Measurements from ENCODE around the gene MCC.

Gene MCC

GRCh38 chr5:113302120-113302519 lies 186.1 kb downstream of the MCC start:
- no peak for DNase-seq

DNA sequence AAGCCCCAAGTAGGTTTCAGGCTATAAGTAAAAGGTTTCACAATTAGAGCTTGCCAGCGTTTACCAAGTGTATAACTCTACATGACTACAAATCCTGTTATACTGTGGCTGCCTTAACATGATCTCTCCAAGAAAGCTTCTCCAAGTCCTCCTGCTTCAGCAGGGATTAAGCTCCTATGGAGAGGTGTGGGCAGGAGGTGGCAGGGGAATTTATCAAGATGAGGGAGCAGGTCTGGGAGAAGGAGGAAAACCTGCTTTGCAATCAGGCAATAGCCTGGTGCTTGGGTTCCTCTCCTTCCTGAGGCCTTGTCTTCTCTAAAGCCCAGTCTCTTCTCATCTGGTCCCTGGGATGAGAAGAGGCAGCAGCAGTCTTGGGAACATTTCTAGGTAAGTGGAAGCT lies 188.7 kb downstream of the MCC start:
- no peak for DNase-seq

GRCh38 chr5:113296676-113297075 lies 191.6 kb downstream of the MCC start:
- no peak for DNase-seq

GRCh38 chr5:113295111-113295539 lies 193.1 kb downstream of the MCC start:
- no peak for DNase-seq

DNA sequence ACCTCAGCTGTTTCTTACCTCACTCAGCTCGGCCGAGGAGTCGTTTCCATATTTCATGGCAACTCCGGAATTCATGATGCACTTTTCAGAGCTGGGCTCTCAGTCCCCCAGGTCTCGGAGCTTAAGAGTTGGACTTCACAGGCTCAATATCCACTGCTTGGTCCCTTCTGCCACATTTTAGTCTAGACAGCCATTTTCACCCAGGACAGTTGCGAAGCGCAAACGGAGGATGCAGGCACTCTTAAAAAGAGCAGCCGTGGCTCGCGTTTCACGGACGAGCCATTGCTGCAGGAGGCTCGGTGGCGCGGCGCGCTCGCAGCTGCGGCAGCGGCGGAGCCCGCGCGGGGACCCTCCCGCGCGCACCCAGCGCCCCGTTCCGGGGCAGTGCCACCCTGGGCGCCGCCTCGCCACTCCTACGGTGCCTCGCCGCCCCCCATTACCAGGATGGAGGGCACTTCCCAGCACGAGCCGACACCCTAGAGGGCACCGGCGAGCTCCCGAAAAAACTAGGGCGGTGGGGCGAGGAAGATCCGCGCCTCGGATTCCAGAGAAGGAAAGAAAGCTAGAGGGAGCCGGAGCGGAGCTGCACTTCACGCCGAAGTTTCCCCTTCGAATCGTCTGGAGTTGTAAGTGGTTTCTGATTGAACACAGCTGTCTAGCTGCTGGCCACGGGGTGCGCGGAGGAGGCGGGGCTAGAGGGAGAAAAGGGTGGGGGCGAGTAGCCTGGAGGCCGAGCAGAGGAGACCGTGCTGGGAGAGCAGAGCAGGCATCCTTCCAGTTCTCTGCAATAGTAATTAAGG lies 193.7 kb downstream of the MCC start:
- no peak for DNase-seq

GRCh38 chr5:113293975-113294310 lies 194.3 kb downstream of the MCC start:
- DNase-seq, result no peak

DNA sequence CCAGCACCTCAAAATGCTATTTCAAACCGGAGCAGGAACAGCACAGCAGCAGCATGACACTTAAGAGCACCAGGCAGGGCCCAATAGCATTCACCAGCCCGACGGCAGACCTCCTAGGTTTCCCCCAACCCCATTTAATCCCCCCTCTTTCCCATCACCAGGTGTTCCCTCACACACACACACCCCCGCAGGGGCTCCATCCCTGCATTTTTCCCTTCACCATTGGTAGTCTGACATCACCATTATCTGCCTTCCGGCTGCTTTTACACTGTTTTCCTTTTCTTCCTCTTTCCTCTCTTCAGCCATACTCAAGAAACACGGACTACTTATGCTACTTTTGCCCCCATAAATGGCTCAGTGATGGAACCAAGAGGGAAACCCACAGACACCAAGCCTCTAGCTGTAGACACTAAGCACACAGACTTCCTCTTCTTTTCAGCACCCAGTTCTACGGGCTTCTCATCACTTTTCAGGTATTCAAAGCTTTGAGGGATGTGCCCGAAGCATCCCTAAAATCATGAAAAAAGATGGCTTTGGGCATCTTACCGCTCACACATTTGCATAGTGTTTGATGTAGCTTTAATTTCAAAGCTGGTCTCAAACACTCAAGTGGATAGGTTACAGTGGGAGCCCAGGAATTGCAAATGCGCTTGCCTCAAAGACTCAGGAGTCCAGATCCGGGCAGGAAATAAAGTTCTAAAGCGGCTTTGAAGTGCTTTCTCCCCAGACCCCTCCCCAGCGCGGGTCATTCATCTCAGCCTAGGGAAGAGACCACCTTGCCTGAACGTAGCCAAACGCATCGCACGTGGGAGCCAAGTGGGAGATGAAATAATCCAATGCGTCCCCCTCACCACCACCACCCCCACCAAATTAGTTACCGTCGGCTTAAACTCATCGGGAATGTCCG lies 194.9 kb downstream of the MCC start:
- DNase-seq, result no peak

GRCh38 chr5:113292462-113292861 lies 195.8 kb downstream of the MCC start:
- no peak for DNase-seq

DNA sequence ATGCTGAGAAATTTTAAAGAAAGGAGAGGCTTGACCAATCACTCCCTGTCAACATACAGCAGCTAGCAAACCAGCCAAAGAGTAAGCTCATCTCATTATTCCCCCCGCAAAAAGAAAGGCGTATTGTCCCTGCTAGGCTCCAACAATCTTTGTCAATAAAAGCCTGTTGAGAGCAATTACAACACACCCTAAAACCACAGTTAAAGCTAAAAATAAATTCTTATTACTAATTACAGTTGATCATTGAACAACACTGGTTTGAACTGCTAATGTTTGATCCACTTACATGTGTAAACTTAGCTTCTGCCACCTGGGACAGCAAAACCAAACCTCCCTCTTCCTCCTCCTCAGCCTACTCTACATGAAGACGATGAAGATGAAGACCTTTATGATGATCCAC lies 204.7 kb downstream of the MCC start:
- no peak for DNase-seq

- no peak for DNase-seq
Observed at GRCh38 chr5:113282472-113282871, 205.8 kb downstream of the MCC start.

DNA sequence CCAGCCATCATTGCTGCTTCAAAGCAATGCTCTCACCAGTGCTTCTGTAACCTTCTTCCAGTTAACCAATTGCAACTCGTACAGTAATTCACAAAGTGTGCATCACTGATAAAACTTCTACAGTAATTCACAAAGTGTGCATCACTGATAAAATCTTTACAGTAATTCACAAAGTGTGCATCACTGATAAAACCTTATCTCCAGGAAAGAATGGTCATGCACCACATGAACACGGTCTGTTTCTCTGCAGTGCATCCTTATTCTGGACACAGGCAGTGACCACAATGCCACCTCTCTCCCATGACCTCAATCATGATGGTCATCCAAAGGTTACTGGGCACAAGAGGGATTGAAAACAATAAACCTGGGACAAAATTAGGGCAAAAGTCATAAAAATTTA lies 207.1 kb downstream of the MCC start:
- DNase-seq, result no peak

DNA sequence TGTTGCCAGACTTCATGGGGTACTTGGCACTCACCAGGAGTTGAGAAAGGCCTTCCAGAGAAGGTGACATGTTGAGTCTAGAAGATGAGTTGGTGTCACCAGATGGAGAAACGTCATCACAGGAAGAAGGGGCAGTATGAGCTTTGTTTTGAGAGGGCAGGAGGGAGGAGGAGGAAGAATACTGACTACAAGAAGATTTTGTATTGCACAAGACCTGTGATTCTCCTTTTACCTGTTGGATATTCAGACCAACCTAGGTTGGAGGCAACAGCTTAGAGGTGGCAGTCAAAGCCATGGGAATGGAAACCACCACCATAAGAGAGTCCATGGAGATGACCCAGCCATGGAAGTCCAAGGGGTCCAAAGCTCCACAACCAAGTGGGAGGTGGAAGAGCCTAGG lies 207.7 kb downstream of the MCC start:
- DNase-seq, result no peak

DNA sequence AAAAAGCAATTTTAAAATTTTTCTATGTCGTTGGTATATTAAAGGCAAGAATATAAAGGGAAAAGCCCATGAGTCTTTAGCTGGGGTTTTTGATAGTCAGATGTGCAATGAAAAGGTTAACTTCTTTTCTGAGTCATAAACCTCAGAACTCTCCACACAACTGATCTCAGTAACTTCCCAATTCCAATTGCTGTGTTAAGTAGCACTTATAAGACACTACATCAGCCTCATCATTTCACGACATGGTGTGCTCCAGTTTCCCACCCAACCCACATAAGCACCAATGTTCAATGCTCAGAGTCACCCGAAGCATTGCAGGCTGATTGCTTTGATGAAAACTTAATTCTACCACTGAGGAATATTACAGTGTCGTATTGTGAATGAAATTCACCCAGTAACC lies 209.3 kb downstream of the MCC start:
- DNase-seq, result no peak

GRCh38 chr5:113276493-113276892 lies 211.8 kb downstream of the MCC start:
- no peak for DNase-seq

DNA sequence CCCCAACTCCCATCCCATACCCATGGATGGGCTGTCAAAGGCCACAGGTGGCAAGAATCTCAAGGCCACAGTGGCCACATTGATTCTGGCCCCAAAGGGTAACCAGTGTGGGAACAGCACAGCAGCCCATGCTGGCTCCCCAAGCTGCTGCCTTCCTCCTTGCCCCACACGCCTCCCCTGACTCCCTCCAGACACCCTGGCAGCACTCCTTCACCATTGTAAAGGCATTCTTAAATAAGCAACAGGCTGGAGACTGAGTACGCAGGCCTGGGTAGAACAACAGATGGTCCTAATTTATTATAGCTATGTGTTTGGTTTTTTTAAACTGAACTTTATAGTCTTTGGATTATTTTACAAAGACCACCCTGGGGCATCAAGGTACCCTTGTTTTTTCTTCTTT lies 212.3 kb downstream of the MCC start:
- DNase-seq, result no peak

- DNase-seq, result no peak
Observed at GRCh38 chr5:113274836-113275414, 213.3 kb downstream of the MCC start.

- DNase-seq, result no peak
Observed at GRCh38 chr5:113273948-113274347, 214.3 kb downstream of the MCC start.

DNA sequence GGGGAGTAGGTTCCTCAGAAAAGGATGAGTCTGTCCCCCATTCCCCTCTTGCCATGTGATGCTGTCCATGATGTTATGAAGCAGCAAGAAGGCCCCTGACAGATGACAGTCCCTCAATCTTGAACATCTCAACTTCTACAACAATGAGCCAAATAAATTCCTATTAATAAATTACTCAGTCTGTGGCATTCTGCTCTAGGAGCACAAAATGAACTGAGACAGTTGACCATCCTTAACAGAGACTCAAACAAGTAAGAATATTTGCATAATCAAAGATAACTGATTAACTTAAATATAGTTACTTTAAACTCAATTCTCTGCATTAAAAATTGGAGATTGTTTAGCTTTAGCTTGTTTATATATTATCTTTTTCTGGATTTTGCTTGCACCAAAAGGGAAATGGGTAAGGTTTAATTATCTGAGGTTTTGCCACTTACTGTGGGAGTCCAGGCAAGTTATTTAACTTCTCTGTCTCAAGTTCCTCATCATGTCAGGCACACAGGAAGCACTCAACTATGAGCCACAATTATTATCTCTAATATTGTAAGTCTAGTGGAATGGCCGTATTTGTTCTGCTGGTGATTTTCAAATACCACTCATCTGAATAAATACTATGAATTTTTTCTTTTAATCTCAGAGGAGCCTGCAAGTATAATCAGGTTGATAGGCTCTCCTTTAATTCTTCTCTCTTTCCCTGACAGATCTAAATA lies 216.4 kb downstream of the MCC start:
- no peak for DNase-seq

GRCh38 chr5:113271015-113271414 lies 217.2 kb downstream of the MCC start:
- no peak for DNase-seq

DNA sequence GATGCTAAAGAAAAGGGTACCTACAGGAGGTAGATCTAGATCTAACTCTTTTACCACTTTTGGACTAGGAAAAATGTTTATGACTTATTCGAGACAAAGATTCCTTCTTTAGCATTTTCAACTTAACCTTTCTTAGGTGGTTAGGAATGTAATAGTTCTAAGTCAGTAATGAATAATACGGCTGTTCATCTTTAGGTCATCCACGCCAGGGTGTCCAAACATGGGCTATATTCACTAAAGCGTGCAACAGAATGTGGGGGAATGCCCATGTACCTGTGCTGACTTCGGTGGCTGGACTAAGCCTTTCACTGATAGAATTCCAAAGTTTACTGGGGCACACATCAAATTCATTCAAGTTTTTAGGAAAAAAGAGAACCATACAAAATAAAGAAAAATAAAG lies 218.2 kb downstream of the MCC start:
- no peak for DNase-seq

DNA sequence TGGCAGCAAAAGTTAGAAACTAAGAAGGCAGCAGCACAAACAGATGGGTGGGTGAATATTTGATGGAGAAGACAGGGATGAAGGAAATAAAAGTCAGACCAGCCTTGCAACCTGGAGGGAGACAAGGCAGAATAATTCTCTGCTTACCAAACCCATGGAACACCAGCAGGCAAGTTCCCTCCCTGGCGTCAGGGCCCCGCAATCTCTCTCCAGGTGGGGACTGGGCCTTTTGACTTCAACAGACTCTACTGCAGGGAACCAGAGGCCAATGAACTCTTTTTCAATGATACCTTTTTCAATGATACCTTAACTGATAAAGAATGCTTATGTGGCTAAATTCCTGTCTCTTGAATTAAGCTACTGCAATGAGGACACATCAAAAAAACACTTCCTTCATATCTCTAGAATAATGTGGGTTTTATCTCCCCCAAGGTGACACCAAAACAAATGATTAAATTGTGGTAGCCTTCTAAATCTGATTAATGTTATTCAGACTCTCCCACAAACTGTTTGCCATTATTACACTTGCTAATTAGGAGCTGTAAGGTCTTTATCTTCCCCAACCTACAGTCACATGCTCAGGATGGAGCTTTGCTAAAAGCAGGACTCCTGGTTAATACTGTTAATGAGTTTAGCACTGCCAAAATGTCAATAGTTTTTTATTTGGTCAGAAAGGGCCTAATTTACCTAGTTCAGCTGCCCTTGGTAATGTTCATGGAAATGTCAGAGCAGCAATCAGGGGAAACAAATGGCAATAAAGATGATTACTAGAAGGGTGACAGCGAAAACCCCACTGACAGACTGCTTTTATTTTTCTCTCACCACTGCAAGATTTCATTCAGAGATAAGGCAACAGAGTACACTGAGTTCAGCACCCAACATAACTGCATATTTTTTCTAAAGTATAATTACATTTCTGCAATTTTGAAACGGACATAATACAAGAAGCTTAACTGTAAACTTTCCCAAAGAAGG lies 218.9 kb downstream of the MCC start:
- no peak for DNase-seq

- no peak for DNase-seq
Observed at GRCh38 chr5:113268232-113268631, 220.0 kb downstream of the MCC start.
